K562 (cell line): ENCODE data around the gene MARK3. TPM values are rescaled to one million over a fixed set of nuclear protein-coding genes. Genes with fewer than 3 reads are reported as not detected.

Experiments used
- DIDO1 ChIP-seq: fragments of 450-650 bp; IDR thresholded peaks from 2 replicates; pipeline ENCODE4 v1.6.1; 2016; ENCODE audit warnings: low read depth, missing biosample characterization, missing genetic modification characterization
- MTA3 ChIP-seq: fragments of 450-650 bp; formaldehyde crosslinking; IDR thresholded peaks from 2 replicates; pipeline ENCODE4 v1.6.1; 2017; ENCODE audit warnings: mild to moderate bottlenecking, borderline replicate concordance
- ZNF184 ChIP-seq: sonication (generic); formaldehyde crosslinking; IDR thresholded peaks from 2 replicates; pipeline ENCODE4 v1.5.0; 2020; ENCODE audit warnings: missing genetic modification reagents
- polyA plus RNA-seq, 8 experiments: library from polyadenylated mRNA; depleted of rRNA in 4 of 8; stranded (reverse) in 5 of 8; unstranded in 3 of 8; fragments of >200 nt; fragmentation: Nextera tagmentation in 2 of 8; fragmentation: Illumina TruSeq in 1 of 8; extraction: Ambion mirVana in 2 of 8; extraction: Trizol in 1 of 8; gene quantifications; 2 replicates each; pipeline versions ENCODE4 v1.2.1 to v1.2.3, GENCODE V29; 2011 to 2014; ENCODE audit warnings: inconsistent platforms in 1 of 8, missing spikeins in 1 of 8
- total RNA-seq, 7 experiments: library from RNA; depleted of rRNA in 6 of 7; stranded (reverse); fragments of >200 nt in 6 of 7; fragmentation: Illumina TruSeq in 2 of 7; extraction: Trizol in 2 of 7; gene quantifications; 2 replicates each; pipeline versions ENCODE4 v1.2.1 to v1.2.3, GENCODE V29; 2011 to 2021; ENCODE audit warnings: low replicate concordance in 1 of 7
- TF ChIP-seq, protein P1 (sequence below), 2 experiments: fragments of 450-650 bp in 1 of 2; sonication (generic) in 1 of 2; formaldehyde crosslinking in 1 of 2; IDR thresholded peaks; 2 replicates each; pipeline versions ENCODE4 v1.7.1 to v1.9.0; 2016 to 2022; ENCODE audit warnings: inconsistent platforms in 1 of 2, mild to moderate bottlenecking in 1 of 2, missing genetic modification reagents in 1 of 2
- TF ChIP-seq, protein P2 (sequence below): fragments of 450-650 bp; IDR thresholded peaks from 2 replicates; pipeline ENCODE4 v1.6.1; 2016; ENCODE audit warnings: mild to moderate bottlenecking, moderate library complexity

The MARK3 gene
- total and polyA plus RNA-seq, 9 of the 15 experiments (the other 6 are each of a cell fraction or from before 2014, with no cell fraction given): 10.1 to 68.7 (median 56.3) TPM

DNA sequence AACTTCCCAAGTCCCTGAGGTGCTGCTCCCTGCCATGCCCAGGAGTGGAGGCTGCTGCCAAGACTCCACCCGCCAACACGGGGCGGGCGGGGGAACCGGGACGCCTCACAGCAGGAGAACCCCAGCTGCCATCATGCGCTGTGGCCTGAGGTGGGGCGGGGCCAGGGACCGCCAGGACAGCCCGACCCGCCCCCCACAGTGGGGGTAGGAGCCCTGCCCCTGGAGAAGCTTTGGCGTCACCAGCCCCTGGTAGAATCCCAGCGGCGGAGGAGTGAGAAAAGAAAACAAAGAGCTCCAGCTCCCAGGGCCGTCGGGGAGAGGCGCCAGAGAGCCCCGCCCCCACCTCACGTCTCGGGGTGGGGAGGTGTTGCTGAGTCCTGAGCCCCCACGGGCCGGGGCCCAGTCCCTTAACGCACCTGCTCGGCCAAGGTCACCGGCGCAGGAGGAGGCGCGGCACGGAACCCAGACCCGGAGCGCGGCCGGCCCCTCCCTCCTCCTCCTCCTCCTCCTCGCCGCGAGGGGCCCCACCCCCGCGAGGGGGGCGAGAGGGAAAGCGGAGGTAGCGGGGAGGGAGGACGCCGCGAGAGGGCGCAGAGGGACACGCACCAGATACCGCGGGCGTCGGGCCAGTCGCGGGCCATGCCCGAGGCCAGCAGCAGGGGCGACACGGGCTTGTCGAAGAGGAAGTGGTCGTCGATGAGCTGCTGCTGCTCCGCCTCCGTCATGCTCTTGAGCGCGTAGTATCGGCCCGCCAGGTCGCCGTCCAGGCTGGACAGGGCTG, 135.6 kb downstream of the MARK3 start (continued):
- TF ChIP-seq, protein P1, sequence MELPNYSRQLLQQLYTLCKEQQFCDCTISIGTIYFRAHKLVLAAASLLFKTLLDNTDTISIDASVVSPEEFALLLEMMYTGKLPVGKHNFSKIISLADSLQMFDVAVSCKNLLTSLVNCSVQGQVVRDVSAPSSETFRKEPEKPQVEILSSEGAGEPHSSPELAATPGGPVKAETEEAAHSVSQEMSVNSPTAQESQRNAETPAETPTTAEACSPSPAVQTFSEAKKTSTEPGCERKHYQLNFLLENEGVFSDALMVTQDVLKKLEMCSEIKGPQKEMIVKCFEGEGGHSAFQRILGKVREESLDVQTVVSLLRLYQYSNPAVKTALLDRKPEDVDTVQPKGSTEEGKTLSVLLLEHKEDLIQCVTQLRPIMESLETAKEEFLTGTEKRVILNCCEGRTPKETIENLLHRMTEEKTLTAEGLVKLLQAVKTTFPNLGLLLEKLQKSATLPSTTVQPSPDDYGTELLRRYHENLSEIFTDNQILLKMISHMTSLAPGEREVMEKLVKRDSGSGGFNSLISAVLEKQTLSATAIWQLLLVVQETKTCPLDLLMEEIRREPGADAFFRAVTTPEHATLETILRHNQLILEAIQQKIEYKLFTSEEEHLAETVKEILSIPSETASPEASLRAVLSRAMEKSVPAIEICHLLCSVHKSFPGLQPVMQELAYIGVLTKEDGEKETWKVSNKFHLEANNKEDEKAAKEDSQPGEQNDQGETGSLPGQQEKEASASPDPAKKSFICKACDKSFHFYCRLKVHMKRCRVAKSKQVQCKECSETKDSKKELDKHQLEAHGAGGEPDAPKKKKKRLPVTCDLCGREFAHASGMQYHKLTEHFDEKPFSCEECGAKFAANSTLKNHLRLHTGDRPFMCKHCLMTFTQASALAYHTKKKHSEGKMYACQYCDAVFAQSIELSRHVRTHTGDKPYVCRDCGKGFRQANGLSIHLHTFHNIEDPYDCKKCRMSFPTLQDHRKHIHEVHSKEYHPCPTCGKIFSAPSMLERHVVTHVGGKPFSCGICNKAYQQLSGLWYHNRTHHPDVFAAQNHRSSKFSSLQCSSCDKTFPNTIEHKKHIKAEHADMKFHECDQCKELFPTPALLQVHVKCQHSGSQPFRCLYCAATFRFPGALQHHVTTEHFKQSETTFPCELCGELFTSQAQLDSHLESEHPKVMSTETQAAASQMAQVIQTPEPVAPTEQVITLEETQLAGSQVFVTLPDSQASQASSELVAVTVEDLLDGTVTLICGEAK (IDR thresholded peaks at IDR 0.05): no peak
- TF ChIP-seq, protein P1 (CRISPR knock-in tag; IDR thresholded peaks at IDR 0.05): no peak
- TF ChIP-seq DIDO1 (tag): no peak
- TF ChIP-seq ZNF184 (CRISPR knock-in tag): no peak
- TF ChIP-seq, protein P2, sequence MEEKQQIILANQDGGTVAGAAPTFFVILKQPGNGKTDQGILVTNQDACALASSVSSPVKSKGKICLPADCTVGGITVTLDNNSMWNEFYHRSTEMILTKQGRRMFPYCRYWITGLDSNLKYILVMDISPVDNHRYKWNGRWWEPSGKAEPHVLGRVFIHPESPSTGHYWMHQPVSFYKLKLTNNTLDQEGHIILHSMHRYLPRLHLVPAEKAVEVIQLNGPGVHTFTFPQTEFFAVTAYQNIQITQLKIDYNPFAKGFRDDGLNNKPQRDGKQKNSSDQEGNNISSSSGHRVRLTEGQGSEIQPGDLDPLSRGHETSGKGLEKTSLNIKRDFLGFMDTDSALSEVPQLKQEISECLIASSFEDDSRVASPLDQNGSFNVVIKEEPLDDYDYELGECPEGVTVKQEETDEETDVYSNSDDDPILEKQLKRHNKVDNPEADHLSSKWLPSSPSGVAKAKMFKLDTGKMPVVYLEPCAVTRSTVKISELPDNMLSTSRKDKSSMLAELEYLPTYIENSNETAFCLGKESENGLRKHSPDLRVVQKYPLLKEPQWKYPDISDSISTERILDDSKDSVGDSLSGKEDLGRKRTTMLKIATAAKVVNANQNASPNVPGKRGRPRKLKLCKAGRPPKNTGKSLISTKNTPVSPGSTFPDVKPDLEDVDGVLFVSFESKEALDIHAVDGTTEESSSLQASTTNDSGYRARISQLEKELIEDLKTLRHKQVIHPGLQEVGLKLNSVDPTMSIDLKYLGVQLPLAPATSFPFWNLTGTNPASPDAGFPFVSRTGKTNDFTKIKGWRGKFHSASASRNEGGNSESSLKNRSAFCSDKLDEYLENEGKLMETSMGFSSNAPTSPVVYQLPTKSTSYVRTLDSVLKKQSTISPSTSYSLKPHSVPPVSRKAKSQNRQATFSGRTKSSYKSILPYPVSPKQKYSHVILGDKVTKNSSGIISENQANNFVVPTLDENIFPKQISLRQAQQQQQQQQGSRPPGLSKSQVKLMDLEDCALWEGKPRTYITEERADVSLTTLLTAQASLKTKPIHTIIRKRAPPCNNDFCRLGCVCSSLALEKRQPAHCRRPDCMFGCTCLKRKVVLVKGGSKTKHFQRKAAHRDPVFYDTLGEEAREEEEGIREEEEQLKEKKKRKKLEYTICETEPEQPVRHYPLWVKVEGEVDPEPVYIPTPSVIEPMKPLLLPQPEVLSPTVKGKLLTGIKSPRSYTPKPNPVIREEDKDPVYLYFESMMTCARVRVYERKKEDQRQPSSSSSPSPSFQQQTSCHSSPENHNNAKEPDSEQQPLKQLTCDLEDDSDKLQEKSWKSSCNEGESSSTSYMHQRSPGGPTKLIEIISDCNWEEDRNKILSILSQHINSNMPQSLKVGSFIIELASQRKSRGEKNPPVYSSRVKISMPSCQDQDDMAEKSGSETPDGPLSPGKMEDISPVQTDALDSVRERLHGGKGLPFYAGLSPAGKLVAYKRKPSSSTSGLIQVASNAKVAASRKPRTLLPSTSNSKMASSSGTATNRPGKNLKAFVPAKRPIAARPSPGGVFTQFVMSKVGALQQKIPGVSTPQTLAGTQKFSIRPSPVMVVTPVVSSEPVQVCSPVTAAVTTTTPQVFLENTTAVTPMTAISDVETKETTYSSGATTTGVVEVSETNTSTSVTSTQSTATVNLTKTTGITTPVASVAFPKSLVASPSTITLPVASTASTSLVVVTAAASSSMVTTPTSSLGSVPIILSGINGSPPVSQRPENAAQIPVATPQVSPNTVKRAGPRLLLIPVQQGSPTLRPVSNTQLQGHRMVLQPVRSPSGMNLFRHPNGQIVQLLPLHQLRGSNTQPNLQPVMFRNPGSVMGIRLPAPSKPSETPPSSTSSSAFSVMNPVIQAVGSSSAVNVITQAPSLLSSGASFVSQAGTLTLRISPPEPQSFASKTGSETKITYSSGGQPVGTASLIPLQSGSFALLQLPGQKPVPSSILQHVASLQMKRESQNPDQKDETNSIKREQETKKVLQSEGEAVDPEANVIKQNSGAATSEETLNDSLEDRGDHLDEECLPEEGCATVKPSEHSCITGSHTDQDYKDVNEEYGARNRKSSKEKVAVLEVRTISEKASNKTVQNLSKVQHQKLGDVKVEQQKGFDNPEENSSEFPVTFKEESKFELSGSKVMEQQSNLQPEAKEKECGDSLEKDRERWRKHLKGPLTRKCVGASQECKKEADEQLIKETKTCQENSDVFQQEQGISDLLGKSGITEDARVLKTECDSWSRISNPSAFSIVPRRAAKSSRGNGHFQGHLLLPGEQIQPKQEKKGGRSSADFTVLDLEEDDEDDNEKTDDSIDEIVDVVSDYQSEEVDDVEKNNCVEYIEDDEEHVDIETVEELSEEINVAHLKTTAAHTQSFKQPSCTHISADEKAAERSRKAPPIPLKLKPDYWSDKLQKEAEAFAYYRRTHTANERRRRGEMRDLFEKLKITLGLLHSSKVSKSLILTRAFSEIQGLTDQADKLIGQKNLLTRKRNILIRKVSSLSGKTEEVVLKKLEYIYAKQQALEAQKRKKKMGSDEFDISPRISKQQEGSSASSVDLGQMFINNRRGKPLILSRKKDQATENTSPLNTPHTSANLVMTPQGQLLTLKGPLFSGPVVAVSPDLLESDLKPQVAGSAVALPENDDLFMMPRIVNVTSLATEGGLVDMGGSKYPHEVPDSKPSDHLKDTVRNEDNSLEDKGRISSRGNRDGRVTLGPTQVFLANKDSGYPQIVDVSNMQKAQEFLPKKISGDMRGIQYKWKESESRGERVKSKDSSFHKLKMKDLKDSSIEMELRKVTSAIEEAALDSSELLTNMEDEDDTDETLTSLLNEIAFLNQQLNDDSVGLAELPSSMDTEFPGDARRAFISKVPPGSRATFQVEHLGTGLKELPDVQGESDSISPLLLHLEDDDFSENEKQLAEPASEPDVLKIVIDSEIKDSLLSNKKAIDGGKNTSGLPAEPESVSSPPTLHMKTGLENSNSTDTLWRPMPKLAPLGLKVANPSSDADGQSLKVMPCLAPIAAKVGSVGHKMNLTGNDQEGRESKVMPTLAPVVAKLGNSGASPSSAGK: peak; percentile 60
- TF ChIP-seq MTA3: no peak; the same call in 1 of the 2 replicates
